LNCaP clone FGC (cell line): Measurements from ENCODE around the gene ZCCHC17.

ENCODE experiments used
- DNase-seq: peaks from one replicate; pipeline ENCODE4 v3.0.0-alpha.2; 2011; ENCODE audit warnings: low read depth
- H3K4me3 ChIP-seq: 2 replicates; pipeline ENCODE4 v1.5.1; 2011; ENCODE audit warnings: mild to moderate bottlenecking, low read depth, low read length, control low read depth
- TF ChIP-seq, protein P1 (sequence below): IDR thresholded peaks from 2 replicates; pipeline ENCODE4 v1.5.1; 2012; ENCODE audit warnings: mild to moderate bottlenecking; ENCODE audit not compliant: control insufficient read depth, insufficient read depth; ENCODE audit errors: extremely low read depth

ZCCHC17 gene

DNA sequence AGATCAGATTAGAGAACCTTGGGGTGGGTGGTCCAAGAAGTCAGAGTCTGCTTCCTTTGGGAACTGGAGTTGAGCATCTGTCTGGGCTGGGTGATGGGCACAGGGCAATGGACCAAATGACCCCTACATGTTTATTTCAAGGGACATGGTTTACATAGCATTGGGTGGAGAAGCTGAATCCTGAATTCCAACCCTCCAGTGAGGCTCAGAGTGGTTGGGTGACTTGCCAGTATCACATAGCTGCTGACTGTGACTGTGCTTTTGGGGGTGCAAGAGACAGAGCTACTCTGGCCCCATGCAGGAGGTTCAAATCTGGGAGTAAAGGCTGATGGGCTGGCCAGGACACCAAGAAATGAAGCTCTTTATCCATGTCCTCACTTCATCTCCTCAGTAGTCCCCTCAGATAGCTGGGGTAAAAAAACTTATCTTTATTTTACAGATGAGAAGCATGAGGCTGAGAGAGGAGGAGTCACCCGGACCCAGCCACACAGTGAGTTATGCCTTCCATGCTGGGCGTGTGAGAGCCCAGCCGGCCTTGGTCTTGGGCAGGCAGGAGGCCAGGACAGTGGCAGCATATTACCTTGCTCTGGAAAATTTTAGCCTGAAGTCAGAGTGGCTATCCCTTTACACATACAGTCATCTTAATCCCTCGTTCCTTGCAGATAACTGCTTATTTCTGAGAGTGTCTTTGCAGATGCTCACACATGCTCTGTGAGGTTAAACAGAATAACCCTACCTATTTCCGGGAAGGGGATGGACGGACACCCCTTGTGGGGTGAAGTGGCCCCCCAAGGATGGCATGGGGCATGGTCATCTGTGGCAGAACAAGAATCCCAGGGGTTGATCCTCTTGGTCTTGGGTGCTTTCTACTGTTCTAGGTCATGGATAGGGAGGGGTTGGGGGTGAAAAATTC lies 113.4 kb downstream of the ZCCHC17 start:
- TF ChIP-seq, protein P1, sequence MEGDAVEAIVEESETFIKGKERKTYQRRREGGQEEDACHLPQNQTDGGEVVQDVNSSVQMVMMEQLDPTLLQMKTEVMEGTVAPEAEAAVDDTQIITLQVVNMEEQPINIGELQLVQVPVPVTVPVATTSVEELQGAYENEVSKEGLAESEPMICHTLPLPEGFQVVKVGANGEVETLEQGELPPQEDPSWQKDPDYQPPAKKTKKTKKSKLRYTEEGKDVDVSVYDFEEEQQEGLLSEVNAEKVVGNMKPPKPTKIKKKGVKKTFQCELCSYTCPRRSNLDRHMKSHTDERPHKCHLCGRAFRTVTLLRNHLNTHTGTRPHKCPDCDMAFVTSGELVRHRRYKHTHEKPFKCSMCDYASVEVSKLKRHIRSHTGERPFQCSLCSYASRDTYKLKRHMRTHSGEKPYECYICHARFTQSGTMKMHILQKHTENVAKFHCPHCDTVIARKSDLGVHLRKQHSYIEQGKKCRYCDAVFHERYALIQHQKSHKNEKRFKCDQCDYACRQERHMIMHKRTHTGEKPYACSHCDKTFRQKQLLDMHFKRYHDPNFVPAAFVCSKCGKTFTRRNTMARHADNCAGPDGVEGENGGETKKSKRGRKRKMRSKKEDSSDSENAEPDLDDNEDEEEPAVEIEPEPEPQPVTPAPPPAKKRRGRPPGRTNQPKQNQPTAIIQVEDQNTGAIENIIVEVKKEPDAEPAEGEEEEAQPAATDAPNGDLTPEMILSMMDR = no peak
- no peak for DNase-seq
- no peak overlapping the region for H3K4me3 ChIP-seq

- no peak overlapping the region for H3K4me3 ChIP-seq
- TF ChIP-seq, protein P1 = no peak
- DNase-seq = no peak
Measured at GRCh38 chr1:31410871-31411270, 114.0 kb downstream of the ZCCHC17 start.

- peak overlapping the region; percentile 88 for H3K4me3 ChIP-seq
- TF ChIP-seq, protein P1 = no peak
Measured at GRCh38 chr1:31412205-31412604, 115.4 kb downstream of the ZCCHC17 start.

GRCh38 chr1:31412732-31413404 lies 116.0 kb downstream of the ZCCHC17 start, which contains the start of gene SERINC2:
Gene SERINC2 (plus strand): TSS chr1:31413213. CDS start chr1:31413266, 53 bp downstream.
- TF ChIP-seq, protein P1 = no peak
- no peak for DNase-seq
- H3K4me3 ChIP-seq = peak within 1 kb of the TSS; percentile 88

More at GRCh38 chr1:31412205-31412604, 115.4 kb downstream of the ZCCHC17 start:
- DNase-seq = no peak

DNA sequence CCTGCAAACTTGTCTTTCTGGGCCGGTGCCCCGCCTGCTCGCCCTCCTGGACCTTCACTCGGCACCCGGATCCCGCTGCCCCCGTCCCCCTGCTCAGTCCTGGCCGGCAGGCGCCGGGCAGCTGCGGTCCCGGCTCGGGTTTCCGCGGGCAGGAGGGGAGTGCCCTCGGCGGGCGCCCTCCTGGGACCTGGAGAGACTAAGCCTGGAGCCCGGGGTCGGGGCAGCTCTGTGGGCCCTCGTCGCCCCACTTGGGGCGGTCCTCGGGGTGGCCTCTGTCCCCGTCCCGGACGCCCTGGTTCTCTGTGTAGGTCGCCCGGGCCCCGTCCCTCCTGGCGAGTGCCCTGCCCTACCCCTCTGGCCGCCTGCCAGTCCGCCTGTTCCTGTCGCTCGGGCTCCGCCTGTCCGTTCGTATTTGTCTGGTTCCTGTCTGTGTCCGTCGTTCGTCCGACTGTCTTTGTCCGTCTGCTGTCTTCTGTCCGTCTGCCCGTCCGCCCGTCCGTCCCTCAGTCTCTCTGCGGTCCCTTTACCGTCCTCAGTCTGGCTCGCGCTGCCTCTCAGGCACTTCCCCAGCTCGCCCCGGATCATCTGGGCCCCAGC lies 116.7 kb downstream of the ZCCHC17 start:
- no peak for DNase-seq
- TF ChIP-seq, protein P1 = no peak
- H3K4me3 ChIP-seq = peak overlapping the region; percentile 88
